ENCODE results near the gene PICK1. TPM values are rescaled to one million over a fixed set of nuclear protein-coding genes. Genes with fewer than 3 reads are reported as not detected.
"Not testable (repeated sequence)": the region's sequence is repeated elsewhere in the genome, so short reads cannot be mapped to it uniquely, and the experiment has no call there.

The PICK1 gene
- total and polyA plus RNA-seq, 10 of the 15 experiments (the other 5 are each of a cell fraction or from before 2014, with no cell fraction given), result 0.07 to 19.2 (median 10.9) TPM

DNA sequence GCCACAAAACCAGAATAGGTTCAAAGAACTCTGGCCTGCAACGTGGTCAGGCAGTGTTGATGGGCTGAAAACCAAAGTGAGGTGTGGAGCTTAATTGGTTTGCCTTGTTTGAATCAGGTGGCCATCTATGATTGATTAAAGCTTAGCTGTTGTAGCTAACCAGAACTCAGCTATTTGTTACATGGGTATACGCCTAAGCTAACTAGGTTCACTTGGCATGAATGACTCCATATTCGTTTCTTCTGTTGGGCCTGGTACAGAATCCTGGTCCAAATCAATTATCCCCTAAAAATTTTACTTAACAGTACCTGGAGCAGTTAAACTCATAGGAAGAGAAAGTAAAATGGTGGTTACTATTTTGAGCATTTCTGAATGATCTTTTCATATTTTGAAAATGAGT, 61.0 kb downstream of the PICK1 start:
- in situ Hi-C loops (cut with MboI) (no loop called here), intact Hi-C loops (cut with micrococcal nuclease; ENCODE audit: unreplicated experiment) (loop anchor here (10.0 kb wide), 2 partner anchors 97 to 237 kb away; no protein-coding TSS in a partner anchor)
- Histone ChIP-seq H3K4me2 (ENCODE audit: control insufficient read depth, insufficient read depth) (no peak overlapping the region), H3K27me3 (replicated peaks in 1 of 2; ENCODE audit: control insufficient read depth in 2 of 2, insufficient read depth in 2 of 2, low read length in 1 of 2) (no peaks in the 10 kb centered on the region), H3K79me2 (ENCODE audit: control insufficient read depth, insufficient read depth, low read length) (no peaks in the 10 kb centered on the region), H3K27ac (ENCODE audit: control insufficient read depth, insufficient read depth) (no peak overlapping the region), H3K4me3 (no peak overlapping the region), H3K9me3 (replicated peaks; ENCODE audit: control insufficient read depth, insufficient read depth, low read length) (no peaks in the 10 kb centered on the region), H3K9ac (ENCODE audit: control insufficient read depth, insufficient read depth, low read length) (no peak overlapping the region), H2AFZ (ENCODE audit: control insufficient read depth, low read depth, low read length) (no peak overlapping the region), H4K20me1 (ENCODE audit: control insufficient read depth, insufficient read depth) (no peaks in the 10 kb centered on the region), H3K36me3 (ENCODE audit: control insufficient read depth in 2 of 2, insufficient read depth in 2 of 2, low read length in 1 of 2) (no peaks in the 10 kb centered on the region; a peak in 1 of 4 replicates), H3K4me1 (ENCODE audit: control insufficient read depth, insufficient read depth, low read length) (no peaks in the 10 kb centered on the region)
- CTCF ChIA-PET, result interaction anchor here (1.7 kb wide), 1 partner anchor 66 kb away, joined by 7 read pairs; no protein-coding TSS in a partner anchor
- POLR2A ChIA-PET, result no interaction called here
- ATAC-seq, result no peak
- RAD21 ChIA-PET (ENCODE audit: unreplicated experiment), result interaction anchor here (0.8 kb wide), 1 partner anchor 16 kb away, joined by 3 read pairs; no protein-coding TSS in a partner anchor
- no peak for FAIRE-seq
- TF ChIP-seq, protein P1, sequence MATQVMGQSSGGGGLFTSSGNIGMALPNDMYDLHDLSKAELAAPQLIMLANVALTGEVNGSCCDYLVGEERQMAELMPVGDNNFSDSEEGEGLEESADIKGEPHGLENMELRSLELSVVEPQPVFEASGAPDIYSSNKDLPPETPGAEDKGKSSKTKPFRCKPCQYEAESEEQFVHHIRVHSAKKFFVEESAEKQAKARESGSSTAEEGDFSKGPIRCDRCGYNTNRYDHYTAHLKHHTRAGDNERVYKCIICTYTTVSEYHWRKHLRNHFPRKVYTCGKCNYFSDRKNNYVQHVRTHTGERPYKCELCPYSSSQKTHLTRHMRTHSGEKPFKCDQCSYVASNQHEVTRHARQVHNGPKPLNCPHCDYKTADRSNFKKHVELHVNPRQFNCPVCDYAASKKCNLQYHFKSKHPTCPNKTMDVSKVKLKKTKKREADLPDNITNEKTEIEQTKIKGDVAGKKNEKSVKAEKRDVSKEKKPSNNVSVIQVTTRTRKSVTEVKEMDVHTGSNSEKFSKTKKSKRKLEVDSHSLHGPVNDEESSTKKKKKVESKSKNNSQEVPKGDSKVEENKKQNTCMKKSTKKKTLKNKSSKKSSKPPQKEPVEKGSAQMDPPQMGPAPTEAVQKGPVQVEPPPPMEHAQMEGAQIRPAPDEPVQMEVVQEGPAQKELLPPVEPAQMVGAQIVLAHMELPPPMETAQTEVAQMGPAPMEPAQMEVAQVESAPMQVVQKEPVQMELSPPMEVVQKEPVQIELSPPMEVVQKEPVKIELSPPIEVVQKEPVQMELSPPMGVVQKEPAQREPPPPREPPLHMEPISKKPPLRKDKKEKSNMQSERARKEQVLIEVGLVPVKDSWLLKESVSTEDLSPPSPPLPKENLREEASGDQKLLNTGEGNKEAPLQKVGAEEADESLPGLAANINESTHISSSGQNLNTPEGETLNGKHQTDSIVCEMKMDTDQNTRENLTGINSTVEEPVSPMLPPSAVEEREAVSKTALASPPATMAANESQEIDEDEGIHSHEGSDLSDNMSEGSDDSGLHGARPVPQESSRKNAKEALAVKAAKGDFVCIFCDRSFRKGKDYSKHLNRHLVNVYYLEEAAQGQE (IDR thresholded peaks at IDR 0.05; ENCODE audit: low read depth, low read length), result no peak
- TF ChIP-seq, protein P2, sequence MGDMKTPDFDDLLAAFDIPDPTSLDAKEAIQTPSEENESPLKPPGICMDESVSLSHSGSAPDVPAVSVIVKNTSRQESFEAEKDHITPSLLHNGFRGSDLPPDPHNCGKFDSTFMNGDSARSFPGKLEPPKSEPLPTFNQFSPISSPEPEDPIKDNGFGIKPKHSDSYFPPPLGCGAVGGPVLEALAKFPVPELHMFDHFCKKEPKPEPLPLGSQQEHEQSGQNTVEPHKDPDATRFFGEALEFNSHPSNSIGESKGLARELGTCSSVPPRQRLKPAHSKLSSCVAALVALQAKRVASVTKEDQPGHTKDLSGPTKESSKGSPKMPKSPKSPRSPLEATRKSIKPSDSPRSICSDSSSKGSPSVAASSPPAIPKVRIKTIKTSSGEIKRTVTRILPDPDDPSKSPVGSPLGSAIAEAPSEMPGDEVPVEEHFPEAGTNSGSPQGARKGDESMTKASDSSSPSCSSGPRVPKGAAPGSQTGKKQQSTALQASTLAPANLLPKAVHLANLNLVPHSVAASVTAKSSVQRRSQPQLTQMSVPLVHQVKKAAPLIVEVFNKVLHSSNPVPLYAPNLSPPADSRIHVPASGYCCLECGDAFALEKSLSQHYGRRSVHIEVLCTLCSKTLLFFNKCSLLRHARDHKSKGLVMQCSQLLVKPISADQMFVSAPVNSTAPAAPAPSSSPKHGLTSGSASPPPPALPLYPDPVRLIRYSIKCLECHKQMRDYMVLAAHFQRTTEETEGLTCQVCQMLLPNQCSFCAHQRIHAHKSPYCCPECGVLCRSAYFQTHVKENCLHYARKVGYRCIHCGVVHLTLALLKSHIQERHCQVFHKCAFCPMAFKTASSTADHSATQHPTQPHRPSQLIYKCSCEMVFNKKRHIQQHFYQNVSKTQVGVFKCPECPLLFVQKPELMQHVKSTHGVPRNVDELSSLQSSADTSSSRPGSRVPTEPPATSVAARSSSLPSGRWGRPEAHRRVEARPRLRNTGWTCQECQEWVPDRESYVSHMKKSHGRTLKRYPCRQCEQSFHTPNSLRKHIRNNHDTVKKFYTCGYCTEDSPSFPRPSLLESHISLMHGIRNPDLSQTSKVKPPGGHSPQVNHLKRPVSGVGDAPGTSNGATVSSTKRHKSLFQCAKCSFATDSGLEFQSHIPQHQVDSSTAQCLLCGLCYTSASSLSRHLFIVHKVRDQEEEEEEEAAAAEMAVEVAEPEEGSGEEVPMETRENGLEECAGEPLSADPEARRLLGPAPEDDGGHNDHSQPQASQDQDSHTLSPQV (IDR thresholded peaks at IDR 0.05), result peak; percentile 54; the same call in 1 of the 2 replicates
- TF ChIP-seq ZNF687 (IDR thresholded peaks at IDR 0.05), result peak; percentile 30; the same call in 1 of the 2 replicates
- SMC1A ChIA-PET (ENCODE audit: uncharacterized antibody, unreplicated experiment), result interaction anchor here (1.0 kb wide), 1 partner anchor 77 kb away, joined by 3 read pairs; no protein-coding TSS in a partner anchor
- 68% methylated on average over 3 of the region's 3 CpGs for WGBS (ENCODE audit: insufficient coverage, insufficient replicate concordance, low lambda C conversion rate, missing lambda C conversion rate)
- no peak for DNase-seq (ENCODE audit: low read depth, low spot score)
- no TSS peak for BruUV-seq (replicated peaks)

- BruUV-seq (replicated peaks); H3K4me3 ChIP-seq; DNase-seq (ENCODE audit: low read depth, low spot score); POLR2A ChIA-PET; H3K4me2 ChIP-seq (ENCODE audit: control insufficient read depth, insufficient read depth); in situ Hi-C loops (cut with MboI); H3K36me3 ChIP-seq (ENCODE audit: control insufficient read depth in 2 of 2, insufficient read depth in 2 of 2, low read length in 1 of 2); H2AFZ ChIP-seq (ENCODE audit: control insufficient read depth, low read depth, low read length); H3K27me3 ChIP-seq (replicated peaks in 1 of 2; ENCODE audit: control insufficient read depth in 2 of 2, insufficient read depth in 2 of 2, low read length in 1 of 2); H3K9me3 ChIP-seq (replicated peaks; ENCODE audit: control insufficient read depth, insufficient read depth, low read length); ATAC-seq; H3K27ac ChIP-seq (ENCODE audit: control insufficient read depth, insufficient read depth); FAIRE-seq; H4K20me1 ChIP-seq (ENCODE audit: control insufficient read depth, insufficient read depth); H3K9ac ChIP-seq (ENCODE audit: control insufficient read depth, insufficient read depth, low read length); H3K79me2 ChIP-seq (ENCODE audit: control insufficient read depth, insufficient read depth, low read length); H3K4me1 ChIP-seq (ENCODE audit: control insufficient read depth, insufficient read depth, low read length): not testable (repeated sequence)
- SMC1A ChIA-PET (ENCODE audit: uncharacterized antibody, unreplicated experiment), result interaction anchor here (1.0 kb wide), 1 partner anchor 76 kb away, joined by 3 read pairs; no protein-coding TSS in a partner anchor
- RAD21 ChIA-PET (ENCODE audit: unreplicated experiment), result interaction anchor here (0.8 kb wide), 1 partner anchor 15 kb away, joined by 3 read pairs; no protein-coding TSS in a partner anchor
- 82% methylated on average over 2 of the region's 2 CpGs for WGBS (ENCODE audit: insufficient coverage, insufficient replicate concordance, low lambda C conversion rate, missing lambda C conversion rate)
- intact Hi-C loops (cut with micrococcal nuclease; ENCODE audit: unreplicated experiment), result loop anchor here (10.0 kb wide), 2 partner anchors 96 to 236 kb away; no protein-coding TSS in a partner anchor
- CTCF ChIA-PET, result interaction anchor here (1.7 kb wide), 1 partner anchor 66 kb away, joined by 7 read pairs; no protein-coding TSS in a partner anchor
These were observed 61.5 kb downstream of the PICK1 start for GRCh38 chr22:38118747-38119146.
